GM12864 (cell line): Measurements from ENCODE around the gene PKN1.

Experiments
- DNase-seq: peaks from one replicate; pipeline ENCODE4 v3.0.0-alpha.2; 2011; ENCODE audit warnings: low read depth
- H3K4me3 ChIP-seq: 2 replicates; pipeline ENCODE4 v1.5.1; 2011; ENCODE audit warnings: mild to moderate bottlenecking, low read depth, low read length, control low read depth
- CTCF ChIP-seq: IDR thresholded peaks from 2 replicates; pipeline ENCODE4 v1.5.1; 2011; ENCODE audit warnings: low read depth, mild to moderate bottlenecking, moderate library complexity, low read length, control low read depth, inconsistent platforms; ENCODE audit errors: missing control alignments

PKN1 gene

GRCh38 chr19:14411938-14412245, 21.2 kb upstream of the PKN1 start:
- TF ChIP-seq CTCF, result no peak
- H3K4me3 ChIP-seq, result no peak overlapping the region
- DNase-seq, result no peak

GRCh38 chr19:14412324-14412995, 20.6 kb upstream of the PKN1 start:
- DNase-seq, result no peak
- H3K4me3 ChIP-seq, result no peak overlapping the region
- TF ChIP-seq CTCF, result no peak

- H3K4me3 ChIP-seq, result no peak overlapping the region
- DNase-seq, result no peak
- TF ChIP-seq CTCF, result no peak
Observed at GRCh38 chr19:14412996-14413692, 20.0 kb upstream of the PKN1 start.

GRCh38 chr19:14413693-14414181, 19.4 kb upstream of the PKN1 start:
- TF ChIP-seq CTCF, result no peak
- no peak overlapping the region for H3K4me3 ChIP-seq
- no peak for DNase-seq

- no peak for TF ChIP-seq CTCF
- no peak overlapping the region; the same call in 1 of the 2 replicates for H3K4me3 ChIP-seq
- DNase-seq, result no peak
Observed at GRCh38 chr19:14414926-14415690, 18.0 kb upstream of the PKN1 start.

- peak overlapping the region; percentile 69 for H3K4me3 ChIP-seq
- no peak for TF ChIP-seq CTCF
- no peak for DNase-seq
Observed at GRCh38 chr19:14416817-14417231, 16.3 kb upstream of the PKN1 start.

GRCh38 chr19:14418856-14419105, 14.3 kb upstream of the PKN1 start:
- DNase-seq, result no peak
- TF ChIP-seq CTCF, result no peak
- peak overlapping the region; percentile 69 for H3K4me3 ChIP-seq
